PC-9 (cell line): ENCODE measurements around the gene KRTAP9-6. TPM values are rescaled to one million over a fixed set of nuclear protein-coding genes. Genes with fewer than 3 reads are reported as not detected.

Experiments used
- BruUV-seq: library from RNA; stranded (reverse); fragments of 400-500 nt; replicated peaks from 2 replicates; lab custom pipeline; 2021; lab: Mats Ljungman, UMichigan
- CTCF ChIA-PET: fragments of 300-600 bp; sonication (Branson Sonifier 250); formaldehyde crosslinking; loops from one replicate; lab custom pipeline; 2022; ENCODE audit warnings: antibody characterized with exemption; lab: Charles Lee
- POLR2A ChIA-PET: fragments of 300-600 bp; sonication (Branson Sonifier 250); formaldehyde crosslinking; loops from one replicate; lab custom pipeline; 2022; ENCODE audit warnings: antibody characterized with exemption; ENCODE audit not compliant: unreplicated experiment; lab: Charles Lee
- DNase-seq, 2 experiments: peaks; one replicate each; pipeline versions ENCODE4 v3.0.0 to v3.0.0-alpha.2; 2015 to 2022; ENCODE audit warnings: mixed read lengths in 1 of 2
- H2AFZ ChIP-seq: fragments of 200-600 bp; sonication (generic); 2 replicates; pipeline ENCODE4 v1.8.1; 2017; ENCODE audit warnings: antibody characterized with exemption
- H3F3A ChIP-seq: fragments of 200-600 bp; sonication (generic); 2 replicates; pipeline ENCODE4 v1.8.1; 2017; ENCODE audit warnings: antibody characterized with exemption, mild to moderate bottlenecking, low read depth; ENCODE audit not compliant: insufficient read depth
- H3K27ac ChIP-seq: fragments of 200-600 bp; sonication (generic); 2 replicates; pipeline ENCODE4 v1.6.1; 2016; ENCODE audit warnings: mixed run types
- H3K27me3 ChIP-seq: fragments of 200-600 bp; sonication (generic); 2 replicates; pipeline ENCODE4 v1.6.1; 2016; ENCODE audit warnings: low read depth, mixed run types; ENCODE audit not compliant: insufficient read depth
- H3K36me3 ChIP-seq: fragments of 200-600 bp; sonication (generic); 2 replicates; pipeline ENCODE4 v1.6.1; 2016; ENCODE audit warnings: low read depth, mixed run types
- H3K4me1 ChIP-seq: fragments of 200-600 bp; sonication (generic); replicated peaks from 2 replicates; pipeline ENCODE4 v1.6.1; 2016; ENCODE audit warnings: mixed run types; ENCODE audit not compliant: insufficient read depth
- H3K4me2 ChIP-seq: fragments of 200-600 bp; sonication (generic); 2 replicates; pipeline ENCODE4 v1.6.1; 2017; ENCODE audit warnings: mixed run types
- H3K4me3 ChIP-seq: fragments of 200-600 bp; sonication (generic); 2 replicates; pipeline ENCODE4 v1.6.1; 2016; ENCODE audit warnings: mixed run types
- H3K79me2 ChIP-seq: fragments of 200-600 bp; sonication (generic); 2 replicates; pipeline ENCODE4 v1.6.1; 2017; ENCODE audit warnings: low read depth, mixed run types
- H3K9me2 ChIP-seq: fragments of 200-600 bp; sonication (generic); 2 replicates; pipeline ENCODE4 v1.8.1; 2017; ENCODE audit warnings: mild to moderate bottlenecking; ENCODE audit not compliant: insufficient read depth
- H3K9me3 ChIP-seq: fragments of 200-600 bp; sonication (generic); 2 replicates; pipeline ENCODE4 v1.8.1; 2016; ENCODE audit warnings: low read depth; ENCODE audit not compliant: insufficient read depth
- H4K20me1 ChIP-seq: fragments of 200-600 bp; sonication (generic); 2 replicates; pipeline ENCODE4 v1.8.1; 2017; ENCODE audit not compliant: insufficient read depth
- CTCF ChIP-seq: fragments of 200-600 bp; sonication (generic); conservative IDR thresholded peaks from 2 replicates; pipeline ENCODE4 v1.6.1; 2017; ENCODE audit warnings: mixed run types, antibody characterized with exemption, mild to moderate bottlenecking, moderate library complexity
- EZH2 ChIP-seq: fragments of 200-600 bp; sonication (generic); IDR thresholded peaks from 2 replicates; pipeline ENCODE4 v1.8.0; 2017; ENCODE audit warnings: antibody characterized with exemption, low read depth
- intact Hi-C: fragments of 100-400 bp; cut with micrococcal nuclease; formaldehyde crosslinking; loops from one replicate; pipeline ENCODE4 v1.10.0; 2022; ENCODE audit not compliant: unreplicated experiment
- total RNA-seq: library from RNA; stranded (reverse); gene quantifications from 2 replicates; pipeline ENCODE4 v1.2.3, GENCODE V29; 2021

Gene KRTAP9-6
- total RNA-seq, 1 experiment from 2014 or later: not detected

GRCh38 chr17:41284546-41284945 is 19.4 kb downstream of the KRTAP9-6 start:
- Histone ChIP-seq H3K9me2 (no peaks in the 10 kb centered on the region), H3K27me3 (no peaks in the 10 kb centered on the region), H3K9me3 (0 out of 2 replicates have a peak, but pooled peaks cover 7% of the 10 kb centered on the region), H3K4me1 (no peaks in the 10 kb centered on the region; the same call in 1 of the 2 replicates), H3K4me3 (no peak overlapping the region), H4K20me1 (no peaks in the 10 kb centered on the region), H3F3A (no peaks in the 10 kb centered on the region), H2AFZ (no peak overlapping the region), H3K4me2 (no peak overlapping the region), H3K36me3 (no peaks in the 10 kb centered on the region), H3K79me2 (no peaks in the 10 kb centered on the region), H3K27ac (no peak overlapping the region)
- ChIA-PET CTCF (no interaction called here), POLR2A (no interaction called here)
- BruUV-seq: no TSS peak
- intact Hi-C loops: no loop called here
- TF ChIP-seq CTCF: no peak
- no peak for TF ChIP-seq EZH2
- no peak for DNase-seq

- Histone ChIP-seq H3K27me3 (no peaks in the 10 kb centered on the region), H3K9me3 (0 out of 2 replicates have a peak, but pooled peaks cover 5% of the 10 kb centered on the region), H2AFZ (no peak overlapping the region), H4K20me1 (no peaks in the 10 kb centered on the region), H3K4me1 (no peaks in the 10 kb centered on the region; the same call in 1 of the 2 replicates), H3K4me3 (no peak overlapping the region), H3F3A (no peaks in the 10 kb centered on the region), H3K9me2 (no peaks in the 10 kb centered on the region), H3K27ac (no peak overlapping the region), H3K36me3 (no peaks in the 10 kb centered on the region), H3K79me2 (no peaks in the 10 kb centered on the region), H3K4me2 (no peak overlapping the region)
- POLR2A ChIA-PET: no interaction called here
- intact Hi-C loops: no loop called here
- TF ChIP-seq CTCF: no peak
- TF ChIP-seq EZH2: no peak
- no peak for DNase-seq
- CTCF ChIA-PET: no interaction called here
- no TSS peak for BruUV-seq
Observed at GRCh38 chr17:41287050-41287449, 21.9 kb downstream of the KRTAP9-6 start.

GRCh38 chr17:41294016-41294415 is 28.8 kb downstream of the KRTAP9-6 start:
- no peak for DNase-seq
- Histone ChIP-seq H3K79me2 (no peaks in the 10 kb centered on the region), H3K4me1 (no peaks in the 10 kb centered on the region), H4K20me1 (no peaks in the 10 kb centered on the region), H3K27me3 (no peaks in the 10 kb centered on the region), H3F3A (no peaks in the 10 kb centered on the region), H3K36me3 (no peaks in the 10 kb centered on the region), H3K9me3 (no peaks in the 10 kb centered on the region), H3K9me2 (no peaks in the 10 kb centered on the region), H3K4me3 (no peak overlapping the region), H3K4me2 (no peak overlapping the region), H2AFZ (no peak overlapping the region), H3K27ac (no peak overlapping the region)
- intact Hi-C loops: no loop called here
- TF ChIP-seq EZH2 (no peak), CTCF (no peak)
- ChIA-PET CTCF (no interaction called here), POLR2A (no interaction called here)
- no TSS peak for BruUV-seq
